H1 (cell line): ENCODE results near the gene EPB41L5. TPM values are rescaled to one million over a fixed set of nuclear protein-coding genes. Genes with fewer than 3 reads are reported as not detected.

Experiments used
- CHD2 ChIP-seq: IDR thresholded peaks from 2 replicates; pipeline ENCODE4 v1.6.1; 2012; ENCODE audit warnings: low read length, improper control_type of control experiment
- EZH2 ChIP-seq: fragments of 200-600 bp; sonication (generic); IDR thresholded peaks from 2 replicates; pipeline ENCODE4 v1.7.1; 2012; ENCODE audit warnings: low read depth, mild to moderate bottlenecking, moderate library complexity, low read length, inconsistent platforms; ENCODE audit not compliant: severe bottlenecking
- POU5F1 ChIP-seq: IDR thresholded peaks from 2 replicates; pipeline ENCODE4 v1.6.1; 2011; ENCODE audit warnings: low read depth, mild to moderate bottlenecking, low read length, moderate library complexity
- polyA plus RNA-seq, 7 experiments: library from polyadenylated mRNA; depleted of rRNA in 3 of 7; stranded (reverse) in 5 of 7; unstranded in 2 of 7; fragments of >200 nt in 5 of 7; fragments of 200-250 nt in 2 of 7; gene quantifications; 1 replicate in 5 of 7; 2 replicates in 1 of 7; 4 replicates in 1 of 7; pipeline versions ENCODE4 v1.2.1 to v1.2.3, GENCODE V29; 2011 to 2013; ENCODE audit warnings: missing spikeins in 2 of 7, mixed read lengths in 2 of 7
- total RNA-seq: library from RNA; stranded (reverse); fragmentation: NEBNext Ultra II Directional; extraction: Animal tissue kit (Norgen Biotek cat#: 25700); gene quantifications from 2 replicates; pipeline ENCODE4 v1.2.1, GENCODE V29; 2021

Gene EPB41L5
- total and polyA plus RNA-seq, 2 of the 8 experiments (the other 6 are each of a cell fraction or from before 2014, with no cell fraction given) = 13.5 to 32.3 TPM

DNA sequence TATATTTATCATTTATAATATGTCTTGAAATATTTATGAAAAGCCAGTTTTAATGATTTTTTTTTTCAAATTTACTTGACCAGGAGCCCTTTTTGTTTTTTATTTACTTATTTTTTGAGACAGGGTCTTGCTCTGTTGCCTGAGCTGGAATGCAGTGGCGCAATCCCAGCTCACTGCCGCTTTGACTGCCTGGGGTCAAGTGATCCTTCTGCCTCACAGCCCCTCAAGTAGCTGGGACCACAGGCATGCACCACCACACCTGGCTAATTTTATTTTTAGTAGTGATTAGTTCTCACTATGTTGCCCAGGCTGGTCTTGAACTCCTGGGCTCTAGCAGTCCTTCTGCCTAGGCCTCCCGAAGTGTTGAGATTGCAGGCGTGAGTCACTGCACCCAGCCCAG is 5.7 kb downstream of the EPB41L5 start (continued):
- TF ChIP-seq EZH2 (no peak), POU5F1 (no peak), CHD2 (no peak)
